Adrenal gland (tissue), 5 donors: ENCODE measurements around the gene GLTPD2.

Source experiments
- POLR2A ChIP-seq, 2 donors: fragments of 450-650 bp; IDR thresholded peaks; one replicate each; pipeline ENCODE4 v1.6.1; 2017; ENCODE audit warnings: antibody characterized with exemption in 2 of 2, mild to moderate bottlenecking in 2 of 2, moderate library complexity in 1 of 2
- TF ChIP-seq, protein P1 (sequence below), 6 experiments: fragments of 450-650 bp in 4 of 6; fragments of 200-600 bp in 2 of 6; sonication (generic) in 1 of 6; IDR thresholded peaks; 1 replicate in 5 of 6; 2 replicates in 1 of 6; pipeline versions ENCODE4 v1.5.1 to v1.8.0; 2016 to 2021; ENCODE audit warnings: antibody characterized with exemption in 6 of 6, mild to moderate bottlenecking in 2 of 6, moderate library complexity in 1 of 6
- donor health status: DM: no; HTN: no; CAD: no.

DNA sequence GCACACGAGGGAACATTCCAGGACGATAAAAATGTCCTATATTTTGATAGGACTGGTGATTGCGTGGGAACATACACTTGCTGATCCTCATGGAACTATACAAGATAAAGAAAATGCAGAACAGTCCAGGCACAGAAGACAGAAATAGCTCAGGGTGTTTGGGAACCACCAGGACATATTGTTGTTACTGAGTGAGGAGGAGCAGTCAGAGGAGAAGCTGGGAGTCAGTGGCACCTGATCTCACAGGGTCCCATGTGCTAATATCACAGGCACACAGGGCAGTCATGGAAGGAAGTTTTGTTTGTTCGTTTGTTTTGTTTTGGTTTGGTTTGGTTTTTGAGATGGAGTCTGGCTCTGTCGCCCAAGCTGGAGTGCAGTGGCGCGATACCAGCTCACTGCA is 23.9 kb downstream of the GLTPD2 start:
- TF ChIP-seq, protein P1, sequence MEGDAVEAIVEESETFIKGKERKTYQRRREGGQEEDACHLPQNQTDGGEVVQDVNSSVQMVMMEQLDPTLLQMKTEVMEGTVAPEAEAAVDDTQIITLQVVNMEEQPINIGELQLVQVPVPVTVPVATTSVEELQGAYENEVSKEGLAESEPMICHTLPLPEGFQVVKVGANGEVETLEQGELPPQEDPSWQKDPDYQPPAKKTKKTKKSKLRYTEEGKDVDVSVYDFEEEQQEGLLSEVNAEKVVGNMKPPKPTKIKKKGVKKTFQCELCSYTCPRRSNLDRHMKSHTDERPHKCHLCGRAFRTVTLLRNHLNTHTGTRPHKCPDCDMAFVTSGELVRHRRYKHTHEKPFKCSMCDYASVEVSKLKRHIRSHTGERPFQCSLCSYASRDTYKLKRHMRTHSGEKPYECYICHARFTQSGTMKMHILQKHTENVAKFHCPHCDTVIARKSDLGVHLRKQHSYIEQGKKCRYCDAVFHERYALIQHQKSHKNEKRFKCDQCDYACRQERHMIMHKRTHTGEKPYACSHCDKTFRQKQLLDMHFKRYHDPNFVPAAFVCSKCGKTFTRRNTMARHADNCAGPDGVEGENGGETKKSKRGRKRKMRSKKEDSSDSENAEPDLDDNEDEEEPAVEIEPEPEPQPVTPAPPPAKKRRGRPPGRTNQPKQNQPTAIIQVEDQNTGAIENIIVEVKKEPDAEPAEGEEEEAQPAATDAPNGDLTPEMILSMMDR (IDR thresholded peaks at IDR 0.05) = no peak
- TF ChIP-seq POLR2A (IDR thresholded peaks at IDR 0.05) = no peak
